GM06990 (cell line): Measurements from ENCODE around the gene DPH6.
"Not testable (repeated sequence)": the region's sequence is repeated elsewhere in the genome, so short reads cannot be mapped to it uniquely, and the experiment has no call there.

ENCODE experiments used
- DNase-seq: peaks from one replicate; pipeline ENCODE4 v3.0.0-alpha.2; 2011; ENCODE audit not compliant: insufficient read length; ENCODE audit errors: extremely low read depth
- H3K27me3 ChIP-seq: replicated peaks from 2 replicates; pipeline ENCODE4 v1.6.0; 2011; ENCODE audit warnings: low read length; ENCODE audit not compliant: control insufficient read depth, insufficient read depth
- H3K36me3 ChIP-seq: 2 replicates; pipeline ENCODE4 v1.5.1; 2011; ENCODE audit warnings: low read length; ENCODE audit not compliant: control insufficient read depth, insufficient read depth
- H3K4me3 ChIP-seq: replicated peaks from 2 replicates; pipeline ENCODE4 v1.5.1; 2011; ENCODE audit warnings: low read depth, mild to moderate bottlenecking, control low read depth, low read length
- TF ChIP-seq, protein P1 (sequence below): IDR thresholded peaks from 2 replicates; pipeline ENCODE4 v1.5.1; 2011; ENCODE audit warnings: low read length, control low read depth, mild to moderate bottlenecking, inconsistent platforms; ENCODE audit not compliant: insufficient read depth, poor library complexity, severe bottlenecking

DPH6 gene

DNA sequence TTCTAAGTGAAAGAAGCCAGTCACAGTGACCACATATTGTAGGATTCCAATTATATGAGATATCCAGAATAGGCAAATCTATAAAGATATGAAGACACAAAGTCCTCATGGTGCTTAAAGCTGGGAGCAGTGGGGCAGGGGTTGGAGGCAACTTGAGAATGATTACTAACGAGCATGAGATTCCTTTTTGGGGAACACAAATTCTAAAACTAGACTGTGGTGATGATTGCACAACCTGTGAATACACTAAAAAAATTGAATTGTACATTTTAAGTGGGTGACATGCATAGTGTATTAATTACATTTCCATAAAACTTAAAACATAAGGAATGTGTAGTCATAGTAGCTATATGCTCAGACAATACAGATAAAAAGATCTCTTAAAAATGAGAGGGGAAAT lies 103.2 kb downstream of the DPH6 start:
- TF ChIP-seq, protein P1, sequence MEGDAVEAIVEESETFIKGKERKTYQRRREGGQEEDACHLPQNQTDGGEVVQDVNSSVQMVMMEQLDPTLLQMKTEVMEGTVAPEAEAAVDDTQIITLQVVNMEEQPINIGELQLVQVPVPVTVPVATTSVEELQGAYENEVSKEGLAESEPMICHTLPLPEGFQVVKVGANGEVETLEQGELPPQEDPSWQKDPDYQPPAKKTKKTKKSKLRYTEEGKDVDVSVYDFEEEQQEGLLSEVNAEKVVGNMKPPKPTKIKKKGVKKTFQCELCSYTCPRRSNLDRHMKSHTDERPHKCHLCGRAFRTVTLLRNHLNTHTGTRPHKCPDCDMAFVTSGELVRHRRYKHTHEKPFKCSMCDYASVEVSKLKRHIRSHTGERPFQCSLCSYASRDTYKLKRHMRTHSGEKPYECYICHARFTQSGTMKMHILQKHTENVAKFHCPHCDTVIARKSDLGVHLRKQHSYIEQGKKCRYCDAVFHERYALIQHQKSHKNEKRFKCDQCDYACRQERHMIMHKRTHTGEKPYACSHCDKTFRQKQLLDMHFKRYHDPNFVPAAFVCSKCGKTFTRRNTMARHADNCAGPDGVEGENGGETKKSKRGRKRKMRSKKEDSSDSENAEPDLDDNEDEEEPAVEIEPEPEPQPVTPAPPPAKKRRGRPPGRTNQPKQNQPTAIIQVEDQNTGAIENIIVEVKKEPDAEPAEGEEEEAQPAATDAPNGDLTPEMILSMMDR: no peak
- Histone ChIP-seq H3K36me3 (no peaks in the 10 kb centered on the region), H3K27me3 (no peaks in the 10 kb centered on the region), H3K4me3 (no peak overlapping the region)
- no peak for DNase-seq

GRCh38 chr15:35441279-35441678 lies 104.7 kb downstream of the DPH6 start:
- not testable (repeated sequence) for H3K36me3 ChIP-seq, H3K27me3 ChIP-seq, H3K4me3 ChIP-seq, DNase-seq

- Histone ChIP-seq H3K36me3 (no peaks in the 10 kb centered on the region), H3K27me3 (no peaks in the 10 kb centered on the region), H3K4me3 (no peak overlapping the region)
- no peak for DNase-seq
- TF ChIP-seq, protein P1: no peak
Observed at GRCh38 chr15:35440265-35440664, 105.7 kb downstream of the DPH6 start.

GRCh38 chr15:35439291-35439690 lies 106.7 kb downstream of the DPH6 start:
- TF ChIP-seq, protein P1: no peak

GRCh38 chr15:35437157-35437556 lies 108.8 kb downstream of the DPH6 start:
- Histone ChIP-seq H3K36me3 (no peaks in the 10 kb centered on the region), H3K27me3 (no peaks in the 10 kb centered on the region), H3K4me3 (no peak overlapping the region)
- TF ChIP-seq, protein P1: no peak
- DNase-seq: no peak

More at GRCh38 chr15:35439291-35439690, 106.7 kb downstream of the DPH6 start:
- Histone ChIP-seq H3K4me3 (no peak overlapping the region), H3K27me3 (no peaks in the 10 kb centered on the region), H3K36me3 (no peaks in the 10 kb centered on the region)
- no peak for DNase-seq

GRCh38 chr15:35436422-35436821 lies 109.5 kb downstream of the DPH6 start:
- no peaks in the 10 kb centered on the region for H3K36me3 ChIP-seq

More at GRCh38 chr15:35436422-35436821, 109.5 kb downstream of the DPH6 start:
- no peak for DNase-seq
- no peaks in the 10 kb centered on the region for H3K27me3 ChIP-seq
- H3K4me3 ChIP-seq: no peak overlapping the region
- TF ChIP-seq, protein P1: no peak
